ENCODE measurements around the gene CIBAR2. TPM values are rescaled to one million over a fixed set of nuclear protein-coding genes. Genes with fewer than 3 reads are reported as not detected.

Gene CIBAR2
- total RNA-seq, 4 donors from 2014 or later = 0.79 TPM; not detected in 3

DNA sequence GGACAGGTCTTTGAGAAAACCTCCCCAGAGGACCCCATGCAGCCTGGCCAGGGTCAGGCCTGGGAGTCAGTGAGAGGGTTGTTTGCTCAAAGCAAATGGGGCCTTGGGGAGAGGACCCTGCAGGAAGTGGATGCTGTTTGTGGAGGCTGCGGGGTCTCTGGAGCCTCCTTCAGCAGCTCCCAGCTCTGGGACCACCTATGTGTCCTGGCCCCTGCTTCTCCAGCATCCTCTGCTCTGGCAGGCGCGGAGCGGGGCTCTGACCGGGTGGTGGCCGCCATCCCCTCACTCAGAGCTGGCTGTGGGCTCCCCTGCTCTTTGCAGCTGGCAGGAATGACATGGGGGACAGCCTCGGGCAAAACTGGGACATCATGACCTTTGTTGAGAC is 29.8 kb upstream of the CIBAR2 start:
- in situ Hi-C loops (cut with MboI; ENCODE audit: low pct_ligation_motif_present in 1 of 4, low pct_unique_long_range_greater_than_20kb in 1 of 4, low sequenced_read_pairs in 3 of 4) (no loop called here), intact Hi-C loops (cut with DNase I; ENCODE audit: low total_unique reads) (no loop called here)
- Histone ChIP-seq H3K9me3 (no peaks in the 10 kb centered on the region), H3K4me3 (no peak overlapping the region), H3K36me3 (no peaks in the 10 kb centered on the region), H3K27me3 (peaks cover 5% of the 10 kb centered on the region), H3K27ac (no peak overlapping the region), H3K4me1 (peaks cover 6 to 10% (median 7%) of the 10 kb centered on the region in 4 donors)
- 83% methylated on average over 7 of the region's 7 CpGs; no CpG with 5 or more reads in 1 of the 2 donors for WGBS, 2 donors (ENCODE audit: low coverage in 1 of 2)
- TF ChIP-seq EP300 (IDR thresholded peaks at IDR 0.05; ENCODE audit: low read depth) = no peak
- no peak for TF ChIP-seq POLR2A (IDR thresholded peaks at IDR 0.05)
- TF ChIP-seq CTCF (IDR thresholded peaks at IDR 0.05) = no peak
- DNase-seq = no peak

DNA sequence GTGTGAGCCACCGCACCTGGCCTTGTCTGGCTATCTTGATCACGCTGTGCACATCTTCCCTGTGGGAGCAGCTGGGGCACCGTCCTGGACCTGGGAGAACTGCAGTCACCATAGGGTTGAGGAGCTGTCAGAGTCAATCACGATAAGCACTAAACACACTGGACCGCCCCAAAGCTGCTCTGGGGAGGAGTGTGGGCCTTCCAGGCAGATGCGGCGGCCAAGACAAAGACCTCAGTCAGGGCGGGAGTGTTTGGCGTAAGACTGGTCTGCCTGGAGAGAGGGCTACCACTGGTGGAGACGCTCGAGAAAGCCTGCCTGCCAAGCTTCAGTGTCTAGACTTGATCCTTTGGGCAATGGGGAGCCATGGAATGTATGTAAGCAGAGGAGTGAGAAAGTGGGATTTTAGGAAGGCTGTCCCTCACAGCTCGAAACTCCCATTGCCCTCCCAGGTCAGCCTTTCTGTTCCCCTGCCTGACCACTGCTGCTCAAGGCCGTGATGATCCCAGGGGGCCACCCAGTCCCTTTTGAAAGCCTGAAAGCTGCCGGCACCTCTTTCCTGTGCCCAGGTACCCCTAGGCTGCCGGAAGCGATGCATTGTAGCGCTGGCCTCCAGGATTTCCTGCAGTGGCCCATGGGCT is 29.3 kb upstream of the CIBAR2 start:
- DNase-seq = no peak
- intact Hi-C loops (cut with DNase I; ENCODE audit: low total_unique reads) = no loop called here

DNA sequence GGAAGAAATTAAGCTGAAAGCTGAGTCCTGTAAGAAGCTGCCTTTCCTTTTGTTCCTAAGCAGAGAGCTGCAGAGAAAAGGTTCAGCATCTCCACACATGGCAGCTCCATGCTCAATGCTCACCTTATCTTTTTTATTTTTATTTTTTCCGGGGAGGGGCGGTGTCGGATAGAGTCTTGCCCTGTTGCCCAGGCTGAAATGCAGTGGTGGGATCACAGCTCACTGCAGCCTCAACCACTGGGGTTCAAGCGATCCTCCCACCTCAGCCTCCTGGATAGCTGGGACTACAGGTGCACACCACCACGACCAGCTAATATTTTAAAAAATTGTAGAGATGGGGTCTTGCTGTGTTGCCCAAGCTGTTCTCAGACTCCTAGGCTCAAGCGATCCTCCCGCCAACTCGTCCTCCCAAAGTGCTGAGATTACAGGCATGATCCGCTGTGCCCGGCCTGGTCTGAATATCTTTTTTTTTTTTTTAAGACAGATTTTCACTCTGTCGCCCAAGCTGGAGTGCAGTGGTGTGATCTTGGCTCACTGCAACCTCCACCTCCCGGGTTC is 28.3 kb upstream of the CIBAR2 start:
- Histone ChIP-seq H3K9me3 (no peaks in the 10 kb centered on the region), H3K27ac (no peak overlapping the region), H3K36me3 (no peaks in the 10 kb centered on the region), H3K4me1 (peaks cover 13 to 25% (median 15%) of the 10 kb centered on the region in 4 donors), H3K4me3 (no peak overlapping the region), H3K27me3 (peaks cover 5% of the 10 kb centered on the region)
- WGBS, 2 donors (ENCODE audit: low coverage in 1 of 2) = 85 to 96% methylated on average over 5 to 12 of the region's 12 CpGs
- TF ChIP-seq POLR2A (IDR thresholded peaks at IDR 0.05) = no peak
- TF ChIP-seq POLR2AphosphoS5 (IDR thresholded peaks at IDR 0.05) = no peak
- TF ChIP-seq CTCF (IDR thresholded peaks at IDR 0.05) = no peak
- no peak for TF ChIP-seq EP300 (IDR thresholded peaks at IDR 0.05; ENCODE audit: low read depth)
- in situ Hi-C loops (cut with MboI; ENCODE audit: low pct_ligation_motif_present in 1 of 4, low pct_unique_long_range_greater_than_20kb in 1 of 4, low sequenced_read_pairs in 3 of 4) (no loop called here), intact Hi-C loops (cut with DNase I; ENCODE audit: low total_unique reads) (no loop called here)
- DNase-seq = no peak

More for the DNA sequence above, 29.3 kb upstream of the CIBAR2 start:
- in situ Hi-C loops (cut with MboI; ENCODE audit: low pct_ligation_motif_present in 1 of 4, low pct_unique_long_range_greater_than_20kb in 1 of 4, low sequenced_read_pairs in 3 of 4) = no loop called here
- Histone ChIP-seq H3K27me3 (peaks cover 5% of the 10 kb centered on the region), H3K4me3 (no peak overlapping the region), H3K4me1 (peaks cover 8 to 15% (median 12%) of the 10 kb centered on the region in 4 donors), H3K36me3 (no peaks in the 10 kb centered on the region), H3K27ac (no peak overlapping the region), H3K9me3 (no peaks in the 10 kb centered on the region)
- 85 to 88% methylated on average over 8 to 14 of the region's 17 CpGs for WGBS, 2 donors (ENCODE audit: low coverage in 1 of 2)
- TF ChIP-seq CTCF (IDR thresholded peaks at IDR 0.05) (no peak), POLR2A (IDR thresholded peaks at IDR 0.05) (no peak)

DNA sequence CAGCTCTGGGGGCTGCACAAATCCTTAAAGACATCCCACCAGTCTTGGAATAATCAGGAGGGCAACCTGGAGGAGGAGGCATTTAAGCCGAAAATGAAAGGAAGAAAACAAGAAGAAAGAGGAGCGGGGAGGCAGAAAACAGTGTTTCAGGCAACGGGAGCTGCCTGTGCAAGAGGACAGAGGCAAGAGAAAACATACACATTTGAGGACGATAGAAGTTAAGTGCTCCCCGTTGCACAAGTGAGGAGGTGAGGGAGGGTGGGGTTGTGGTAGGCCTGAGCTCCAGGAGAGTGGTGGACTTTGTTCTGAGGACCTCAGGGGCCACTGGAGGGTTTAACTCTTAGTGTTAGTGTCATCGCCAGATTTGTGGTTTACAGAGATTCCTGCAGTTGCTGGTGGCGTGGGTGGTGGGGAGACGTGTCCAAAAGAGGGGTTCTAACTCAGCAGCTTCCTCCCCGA is 27.6 kb upstream of the CIBAR2 start:
- in situ Hi-C loops (cut with MboI; ENCODE audit: low pct_ligation_motif_present in 1 of 4, low pct_unique_long_range_greater_than_20kb in 1 of 4, low sequenced_read_pairs in 3 of 4) (no loop called here), intact Hi-C loops (cut with DNase I; ENCODE audit: low total_unique reads) (no loop called here)
- Histone ChIP-seq H3K36me3 (no peaks in the 10 kb centered on the region), H3K27me3 (peaks cover 5% of the 10 kb centered on the region), H3K4me3 (no peak overlapping the region), H3K4me1 (peaks cover 14 to 27% (median 15%) of the 10 kb centered on the region in 4 donors), H3K27ac (no peak overlapping the region), H3K9me3 (no peaks in the 10 kb centered on the region)
- DNase-seq = no peak
- no peak for TF ChIP-seq POLR2A (IDR thresholded peaks at IDR 0.05)
- TF ChIP-seq POLR2AphosphoS5 (IDR thresholded peaks at IDR 0.05) = no peak
- TF ChIP-seq CTCF (IDR thresholded peaks at IDR 0.05) = no peak
- no peak for TF ChIP-seq EP300 (IDR thresholded peaks at IDR 0.05; ENCODE audit: low read depth)
- WGBS, 2 donors (ENCODE audit: low coverage in 1 of 2) = 64 to 90% methylated on average over 2 to 9 of the region's 9 CpGs
